WTC11 (cell line): ENCODE data around the gene GPR155. TPM values are rescaled to one million over a fixed set of nuclear protein-coding genes. Genes with fewer than 3 reads are reported as not detected.
"Not testable (repeated sequence)": the region's sequence is repeated elsewhere in the genome, so short reads cannot be mapped to it uniquely, and the experiment has no call there.

Experiments used
- ATAC-seq: fragments of 200-7000 bp; cut with Tn5 transposase; 2 replicates; pipeline ENCODE4 v1.10.0; 2021; ENCODE audit warnings: mild to moderate bottlenecking, moderate library complexity
- CTCF ChIA-PET: fragments of 300-600 bp; sonication (Branson Sonifier 250); formaldehyde crosslinking; loops from one replicate; lab custom pipeline; 2021; ENCODE audit warnings: antibody characterized with exemption; lab: Charles Lee
- POLR2A ChIA-PET: fragments of 350-600 bp; sonication (Branson Sonifier 250); formaldehyde crosslinking; loops from one replicate; lab custom pipeline; 2021; ENCODE audit warnings: antibody characterized with exemption; lab: Charles Lee
- DNase-seq: peaks from one replicate; pipeline ENCODE4 v3.0.0; 2021; ENCODE audit warnings: low spot score
- H3K27ac Mint-ChIP-seq: 2 replicates; pipeline ENCODE4 v1.8.0; 2021; ENCODE audit warnings: mixed read lengths
- H3K27me3 Mint-ChIP-seq: 2 replicates; pipeline ENCODE4 v1.8.0; 2021; ENCODE audit warnings: low read depth, mild to moderate bottlenecking, moderate library complexity, mixed read lengths
- H3K36me3 Mint-ChIP-seq: 2 replicates; pipeline ENCODE4 v1.8.0; 2021; ENCODE audit warnings: mixed read lengths
- H3K4me1 Mint-ChIP-seq: 2 replicates; pipeline ENCODE4 v1.8.0; 2022; ENCODE audit warnings: mixed read lengths
- H3K4me3 Mint-ChIP-seq: 2 replicates; pipeline ENCODE4 v1.8.0; 2021; ENCODE audit warnings: mild to moderate bottlenecking, moderate library complexity, mixed read lengths
- H3K9me3 Mint-ChIP-seq: 2 replicates; pipeline ENCODE4 v1.8.0; 2021; ENCODE audit warnings: mixed read lengths
- ARID4B ChIP-seq: sonication (generic); formaldehyde crosslinking; IDR thresholded peaks from 2 replicates; pipeline ENCODE4 v1.8.0; 2023; ENCODE audit warnings: missing genetic modification reagents, mild to moderate bottlenecking, borderline replicate concordance
- ATF1 ChIP-seq: sonication (generic); formaldehyde crosslinking; IDR thresholded peaks from 2 replicates; pipeline ENCODE4 v1.8.1; 2023; ENCODE audit warnings: mild to moderate bottlenecking, moderate library complexity, missing genetic modification reagents
- CTCF ChIP-seq: fragments of 200-600 bp; IDR thresholded peaks from 2 replicates; pipeline ENCODE4 v1.8.0; 2022; ENCODE audit warnings: antibody characterized with exemption
- EMX1 ChIP-seq: fragments of 250-450 bp; sonication (Bioruptor Pico); IDR thresholded peaks from 2 replicates; pipeline ENCODE4 v1.8.0; 2021; ENCODE audit warnings: mild to moderate bottlenecking
- FOXJ3 ChIP-seq: sonication (generic); formaldehyde crosslinking; IDR thresholded peaks from 2 replicates; pipeline ENCODE4 v1.9.0; 2021; ENCODE audit warnings: missing genetic modification reagents, mild to moderate bottlenecking, borderline replicate concordance
- IRF2 ChIP-seq: sonication (generic); formaldehyde crosslinking; IDR thresholded peaks from 2 replicates; pipeline ENCODE4 v1.8.0; 2022; ENCODE audit warnings: low read depth, missing genetic modification reagents, borderline replicate concordance
- MXD4 ChIP-seq: fragments of 250-450 bp; sonication (Bioruptor Pico); IDR thresholded peaks from 2 replicates; pipeline ENCODE4 v1.8.0; 2021; ENCODE audit warnings: mild to moderate bottlenecking, moderate library complexity, borderline replicate concordance
- NFYB ChIP-seq: sonication (generic); formaldehyde crosslinking; conservative IDR thresholded peaks from 2 replicates; pipeline ENCODE4 v1.8.0; 2022; ENCODE audit warnings: low read depth, missing genetic modification reagents
- NR1H2 ChIP-seq: sonication (generic); formaldehyde crosslinking; IDR thresholded peaks from 2 replicates; pipeline ENCODE4 v1.9.0; 2021; ENCODE audit warnings: mild to moderate bottlenecking, moderate library complexity, missing genetic modification reagents
- PRDM15 ChIP-seq: sonication (generic); formaldehyde crosslinking; IDR thresholded peaks from 2 replicates; pipeline ENCODE4 v1.8.0; 2022; ENCODE audit warnings: missing genetic modification reagents
- SOX15 ChIP-seq: fragments of 250-450 bp; sonication (Bioruptor Pico); IDR thresholded peaks from 2 replicates; pipeline ENCODE4 v1.9.0; 2021; ENCODE audit warnings: mild to moderate bottlenecking
- ZNF121 ChIP-seq: sonication (generic); formaldehyde crosslinking; IDR thresholded peaks from 2 replicates; pipeline ENCODE4 v1.8.0; 2023; ENCODE audit warnings: missing genetic modification reagents
- ZNF219 ChIP-seq: sonication (generic); formaldehyde crosslinking; IDR thresholded peaks from 2 replicates; pipeline ENCODE4 v1.8.0; 2023; ENCODE audit warnings: missing genetic modification reagents, mild to moderate bottlenecking, borderline replicate concordance
- ZNF416 ChIP-seq: fragments of 250-450 bp; sonication (Bioruptor Pico); IDR thresholded peaks from 2 replicates; pipeline ENCODE4 v1.9.0; 2021; ENCODE audit warnings: mild to moderate bottlenecking, inconsistent platforms
- ZNF425 ChIP-seq: fragments of 250-450 bp; sonication (Bioruptor Pico); conservative IDR thresholded peaks from 2 replicates; pipeline ENCODE4 v1.9.0; 2021; ENCODE audit warnings: mild to moderate bottlenecking
- ZNF671 ChIP-seq: fragments of 250-450 bp; sonication (Bioruptor Pico); IDR thresholded peaks from 2 replicates; pipeline ENCODE4 v1.8.0; 2021; ENCODE audit warnings: mild to moderate bottlenecking
- total RNA-seq: library from RNA; stranded (reverse); gene quantifications from 3 replicates; pipeline ENCODE4 v1.2.3, GENCODE V29; 2021
- TF ChIP-seq, protein P1 (sequence below): fragments of 250-450 bp; sonication (Bioruptor Pico); IDR thresholded peaks from 2 replicates; pipeline ENCODE4 v1.9.0; 2021; ENCODE audit warnings: moderate library complexity, mild to moderate bottlenecking, inconsistent platforms, borderline replicate concordance
- TF ChIP-seq, protein P2 (sequence below): sonication (generic); formaldehyde crosslinking; IDR thresholded peaks from 2 replicates; pipeline ENCODE4 v1.8.1; 2022; ENCODE audit warnings: missing genetic modification reagents, borderline replicate concordance
- TF ChIP-seq, protein P3 (sequence below): sonication (generic); formaldehyde crosslinking; IDR thresholded peaks from 2 replicates; pipeline ENCODE4 v1.8.0; 2022; ENCODE audit warnings: mild to moderate bottlenecking, missing genetic modification reagents

GPR155 gene
- total RNA-seq, 1 experiment from 2014 or later: 0.74 TPM

DNA sequence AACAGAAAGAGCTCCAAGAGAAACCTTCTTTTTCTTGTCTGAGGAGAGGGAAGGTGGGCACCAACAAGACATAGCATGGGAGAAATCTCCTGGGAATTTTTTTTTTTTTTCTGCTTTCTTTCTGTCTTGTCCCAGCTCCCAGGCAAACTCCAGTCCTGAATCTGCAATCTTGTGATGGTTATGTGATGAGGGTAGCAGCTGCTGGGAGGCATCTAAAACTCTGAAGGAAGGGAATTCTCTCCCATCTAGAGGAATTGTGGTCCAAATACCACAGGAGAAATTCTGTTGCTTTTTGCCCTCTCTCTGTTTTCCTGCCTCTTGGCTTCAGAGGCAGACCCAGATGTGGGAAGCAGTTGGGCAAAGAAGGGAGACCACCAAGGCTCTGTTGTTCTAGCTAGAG lies 74.6 kb downstream of the GPR155 start (continued):
- TF ChIP-seq, protein P1, sequence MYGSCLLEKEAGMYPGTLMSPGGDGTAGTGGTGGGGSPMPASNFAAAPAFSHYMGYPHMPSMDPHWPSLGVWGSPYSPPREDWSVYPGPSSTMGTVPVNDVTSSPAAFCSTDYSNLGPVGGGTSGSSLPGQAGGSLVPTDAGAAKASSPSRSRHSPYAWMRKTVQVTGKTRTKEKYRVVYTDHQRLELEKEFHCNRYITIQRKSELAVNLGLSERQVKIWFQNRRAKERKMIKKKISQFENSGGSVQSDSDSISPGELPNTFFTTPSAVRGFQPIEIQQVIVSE: no peak
- TF ChIP-seq, protein P2, sequence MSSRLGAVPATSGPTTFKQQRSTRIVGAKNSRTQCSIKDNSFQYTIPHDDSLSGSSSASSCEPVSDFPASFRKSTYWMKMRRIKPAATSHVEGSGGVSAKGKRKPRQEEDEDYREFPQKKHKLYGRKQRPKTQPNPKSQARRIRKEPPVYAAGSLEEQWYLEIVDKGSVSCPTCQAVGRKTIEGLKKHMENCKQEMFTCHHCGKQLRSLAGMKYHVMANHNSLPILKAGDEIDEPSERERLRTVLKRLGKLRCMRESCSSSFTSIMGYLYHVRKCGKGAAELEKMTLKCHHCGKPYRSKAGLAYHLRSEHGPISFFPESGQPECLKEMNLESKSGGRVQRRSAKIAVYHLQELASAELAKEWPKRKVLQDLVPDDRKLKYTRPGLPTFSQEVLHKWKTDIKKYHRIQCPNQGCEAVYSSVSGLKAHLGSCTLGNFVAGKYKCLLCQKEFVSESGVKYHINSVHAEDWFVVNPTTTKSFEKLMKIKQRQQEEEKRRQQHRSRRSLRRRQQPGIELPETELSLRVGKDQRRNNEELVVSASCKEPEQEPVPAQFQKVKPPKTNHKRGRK (CRISPR knock-in tag): no peak
- no peak for TF ChIP-seq ARID4B
- no peak for TF ChIP-seq ZNF425

GRCh38 chr2:174410039-174410438 lies 76.8 kb downstream of the GPR155 start:
- peak overlapping the region; percentile 83 for H3K4me3 Mint-ChIP-seq
- DNase-seq, ATAC-seq, POLR2A ChIA-PET, H3K27me3 Mint-ChIP-seq, H3K36me3 Mint-ChIP-seq, H3K9me3 Mint-ChIP-seq, CTCF ChIA-PET: not testable (repeated sequence)
- H3K27ac Mint-ChIP-seq: peak overlapping the region; percentile 57; the same call in 1 of the 2 replicates
- H3K4me1 Mint-ChIP-seq: peaks cover 13% of the 10 kb centered on the region

GRCh38 chr2:174403628-174404027 lies 83.2 kb downstream of the GPR155 start:
- Mint-ChIP-seq H3K27me3 (peaks cover 4% of the 10 kb centered on the region; the same call in 1 of the 2 replicates), H3K9me3 (peaks cover 3% of the 10 kb centered on the region; the same call in 1 of the 2 replicates), H3K4me3 (no peak overlapping the region), H3K27ac (no peak overlapping the region), H3K4me1 (no peaks in the 10 kb centered on the region), H3K36me3 (no peaks in the 10 kb centered on the region)
- ChIA-PET POLR2A (no interaction called here), CTCF (no interaction called here)
- ATAC-seq: no peak
- no peak for DNase-seq
- TF ChIP-seq, protein P3, sequence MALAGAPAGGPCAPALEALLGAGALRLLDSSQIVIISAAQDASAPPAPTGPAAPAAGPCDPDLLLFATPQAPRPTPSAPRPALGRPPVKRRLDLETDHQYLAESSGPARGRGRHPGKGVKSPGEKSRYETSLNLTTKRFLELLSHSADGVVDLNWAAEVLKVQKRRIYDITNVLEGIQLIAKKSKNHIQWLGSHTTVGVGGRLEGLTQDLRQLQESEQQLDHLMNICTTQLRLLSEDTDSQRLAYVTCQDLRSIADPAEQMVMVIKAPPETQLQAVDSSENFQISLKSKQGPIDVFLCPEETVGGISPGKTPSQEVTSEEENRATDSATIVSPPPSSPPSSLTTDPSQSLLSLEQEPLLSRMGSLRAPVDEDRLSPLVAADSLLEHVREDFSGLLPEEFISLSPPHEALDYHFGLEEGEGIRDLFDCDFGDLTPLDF (CRISPR knock-in tag): no peak
- TF ChIP-seq ATF1 (CRISPR knock-in tag) (no peak), ZNF671 (no peak), CTCF (no peak), MXD4 (CRISPR knock-in tag) (no peak), ZNF121 (CRISPR knock-in tag) (no peak), PRDM15 (no peak), ZNF219 (CRISPR knock-in tag) (no peak), EMX1 (CRISPR knock-in tag) (no peak), SOX15 (CRISPR knock-in tag) (no peak), NFYB (no peak), IRF2 (no peak), FOXJ3 (CRISPR knock-in tag) (no peak), NR1H2 (CRISPR knock-in tag) (no peak), ZNF416 (CRISPR knock-in tag) (no peak)
